Occipital lobe (tissue), 2 donors: ENCODE results near the gene MAD1L1. TPM values are rescaled to one million over a fixed set of nuclear protein-coding genes. Genes with fewer than 3 reads are reported as not detected.
"Not testable (repeated sequence)": the region's sequence is repeated elsewhere in the genome, so short reads cannot be mapped to it uniquely, and the experiment has no call there.

ENCODE experiments used
- DNase-seq: peaks from one replicate; lab custom pipeline; 2025; lab: John Stamatoyannopoulos, UW
- total RNA-seq: library from RNA; depleted of rRNA; stranded (reverse); fragments of >200 nt; gene quantifications from one replicate; pipeline ENCODE4 v1.2.3, GENCODE V29; 2014

Gene MAD1L1
- total RNA-seq, 1 donor from 2014 or later, result 24.2 TPM

DNA sequence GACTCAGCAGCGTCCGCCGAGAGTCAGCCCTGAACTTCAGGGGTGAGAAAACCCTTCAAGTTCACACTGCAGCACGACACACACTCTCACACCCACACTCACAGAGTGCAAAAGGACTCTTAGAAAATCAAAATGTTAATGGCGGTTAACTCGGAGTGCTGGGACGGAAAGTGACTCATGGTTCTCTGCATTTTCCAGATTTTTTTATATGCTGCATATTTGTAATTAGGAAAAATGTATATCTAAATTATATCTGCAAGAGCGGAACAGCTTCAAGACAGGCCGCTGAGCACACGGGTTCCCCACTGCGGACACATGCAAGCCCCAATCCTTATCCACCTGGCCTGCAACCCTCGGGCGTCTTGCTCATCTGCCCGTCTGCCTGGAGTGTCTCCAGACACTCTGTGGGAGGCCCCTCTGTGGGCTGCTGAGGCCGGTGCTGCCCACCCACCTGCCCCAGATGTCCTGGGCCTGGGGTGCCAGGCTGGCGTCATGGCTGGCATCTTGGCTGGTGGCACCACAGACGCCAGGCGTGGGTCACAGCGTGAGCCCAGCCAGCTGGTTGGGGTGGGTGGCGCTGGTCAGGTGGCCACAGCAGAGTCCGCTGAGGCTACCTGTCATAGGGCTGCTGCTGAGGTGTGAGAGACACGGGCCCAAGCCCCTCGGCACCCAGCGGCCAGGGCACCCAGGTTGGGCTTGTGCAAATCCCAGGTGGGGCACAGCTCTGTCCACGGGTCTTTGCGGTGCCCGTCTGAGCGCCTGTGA, 407.7 kb downstream of the MAD1L1 start:
- DNase-seq, result not testable (repeated sequence)

DNA sequence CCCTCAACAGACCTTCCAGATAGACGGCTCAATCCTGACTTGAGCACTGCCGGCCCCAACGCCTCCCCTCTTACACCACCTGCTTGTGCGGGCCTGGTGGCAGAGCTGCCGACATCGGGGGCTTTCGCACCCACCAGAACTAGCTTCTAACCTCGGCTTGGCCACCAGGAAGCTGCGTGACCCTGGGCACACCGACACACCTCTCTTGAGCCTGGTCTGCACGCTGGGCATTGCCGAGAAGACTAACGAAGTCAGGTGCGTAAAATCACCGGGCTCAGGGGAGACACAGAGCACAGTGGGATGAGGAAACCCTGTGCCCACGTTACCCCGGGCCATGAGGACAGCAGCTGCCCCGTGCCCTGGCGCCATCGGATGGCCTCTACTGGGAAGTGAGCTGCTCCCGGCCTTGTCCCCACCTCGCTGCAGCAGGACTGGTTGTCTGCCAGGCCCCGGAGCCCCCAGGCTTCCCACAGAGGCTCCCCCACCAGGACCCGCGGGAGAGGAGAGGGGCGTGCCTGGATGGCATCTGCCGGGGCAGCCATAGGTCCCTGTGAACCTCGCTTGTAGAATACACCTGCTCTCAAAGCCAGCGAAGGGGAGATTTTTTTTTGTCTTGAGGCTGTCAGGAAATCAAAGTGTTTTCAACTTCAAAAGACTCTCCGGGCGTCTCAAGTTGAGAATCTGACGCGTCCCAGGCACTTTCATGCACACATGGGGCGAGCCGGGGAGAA, 408.4 kb downstream of the MAD1L1 start:
- not testable (repeated sequence) for DNase-seq

DNA sequence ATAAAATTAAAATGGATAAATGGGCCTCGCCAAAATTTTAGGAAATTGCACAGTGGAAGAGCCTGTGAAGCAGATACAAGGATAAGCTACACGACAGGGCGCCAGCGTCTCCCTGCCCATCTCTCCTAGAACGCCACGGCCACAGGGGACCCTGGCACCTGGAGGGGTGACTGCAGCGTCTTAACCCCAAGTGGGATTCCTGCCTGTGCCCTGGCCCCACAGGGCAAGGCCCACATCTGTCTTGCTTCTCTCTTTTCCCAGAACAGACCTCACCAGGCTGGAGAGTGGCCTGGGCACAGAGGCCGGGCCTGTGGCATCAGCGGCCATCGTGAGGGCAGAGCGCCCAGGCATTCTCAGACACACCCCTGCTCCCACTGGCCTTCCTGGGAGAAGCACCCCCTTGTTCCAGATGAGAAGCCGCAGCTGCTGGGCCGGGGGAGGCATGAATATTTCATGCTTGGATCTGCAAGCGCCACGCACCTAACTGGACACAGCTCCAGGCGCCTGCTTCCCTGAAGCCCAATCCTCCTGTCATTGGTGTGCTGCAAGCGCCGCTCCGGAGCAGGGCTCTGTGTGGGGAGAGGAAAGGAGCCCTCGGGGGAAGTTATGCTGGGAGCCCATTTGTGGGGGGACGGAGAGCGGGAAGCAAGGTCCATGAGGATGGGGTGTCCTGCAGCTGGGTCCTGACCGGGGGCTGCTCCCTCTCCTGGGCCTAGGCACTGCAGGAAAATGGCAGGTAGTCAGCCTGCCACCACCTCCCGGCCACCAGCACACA, 409.2 kb downstream of the MAD1L1 start:
- DNase-seq, result no peak

GRCh38 chr7:1819259-1819841, 413.4 kb downstream of the MAD1L1 start:
- no peak for DNase-seq

- DNase-seq, result no peak
Observed at GRCh38 chr7:1818575-1819258, 414.0 kb downstream of the MAD1L1 start.

DNA sequence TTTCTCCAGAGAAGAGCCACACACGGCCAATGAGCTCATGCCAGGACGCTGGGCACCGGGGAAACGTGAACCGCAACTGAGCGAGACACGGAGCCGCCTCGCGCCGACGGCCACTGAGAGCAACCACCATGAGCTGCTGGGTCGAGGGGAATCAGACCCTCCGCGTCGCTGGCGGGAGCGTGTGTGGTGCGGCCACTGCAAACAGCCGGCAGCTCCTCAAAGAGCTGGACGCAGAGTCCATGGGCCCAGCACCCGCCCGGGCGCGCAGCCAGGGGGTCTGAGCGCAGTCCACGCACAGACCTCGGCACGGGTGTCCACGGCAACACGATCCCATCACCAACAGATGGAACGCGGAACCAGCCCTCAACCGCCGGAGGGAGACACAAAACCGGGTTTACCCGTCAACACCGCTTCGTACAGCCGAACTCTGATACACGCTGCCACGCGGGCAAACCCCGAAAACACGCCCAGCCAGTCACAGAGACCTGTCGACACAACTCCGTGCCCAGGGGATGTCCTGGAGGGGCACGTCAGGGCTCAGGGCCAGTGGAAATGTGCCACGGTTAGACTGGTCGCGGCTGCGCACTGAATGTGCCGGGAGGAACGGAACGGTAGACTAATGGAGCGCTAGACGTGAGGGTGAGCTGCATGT, 415.6 kb downstream of the MAD1L1 start:
- DNase-seq, result no peak

DNA sequence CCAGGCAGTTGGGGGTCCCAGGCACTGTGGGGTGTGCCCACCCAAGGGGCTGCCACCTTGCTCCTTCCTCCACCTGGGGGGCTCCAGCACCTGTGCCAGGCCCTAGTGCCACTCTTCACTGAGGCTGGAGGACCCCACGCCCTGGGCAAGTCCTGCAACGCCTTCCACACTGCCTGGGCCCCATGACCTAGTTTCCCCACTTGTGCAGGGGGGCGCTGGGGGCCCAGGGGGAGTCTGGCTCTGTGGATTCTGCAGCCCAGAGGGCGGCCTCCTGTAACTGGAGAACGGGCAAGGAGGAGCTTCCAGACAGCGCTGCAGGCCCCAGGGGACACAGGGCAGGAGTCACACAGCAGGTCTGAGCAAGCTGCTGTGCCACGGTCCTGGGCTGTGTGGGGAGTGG, 416.3 kb downstream of the MAD1L1 start:
- not testable (repeated sequence) for DNase-seq

DNA sequence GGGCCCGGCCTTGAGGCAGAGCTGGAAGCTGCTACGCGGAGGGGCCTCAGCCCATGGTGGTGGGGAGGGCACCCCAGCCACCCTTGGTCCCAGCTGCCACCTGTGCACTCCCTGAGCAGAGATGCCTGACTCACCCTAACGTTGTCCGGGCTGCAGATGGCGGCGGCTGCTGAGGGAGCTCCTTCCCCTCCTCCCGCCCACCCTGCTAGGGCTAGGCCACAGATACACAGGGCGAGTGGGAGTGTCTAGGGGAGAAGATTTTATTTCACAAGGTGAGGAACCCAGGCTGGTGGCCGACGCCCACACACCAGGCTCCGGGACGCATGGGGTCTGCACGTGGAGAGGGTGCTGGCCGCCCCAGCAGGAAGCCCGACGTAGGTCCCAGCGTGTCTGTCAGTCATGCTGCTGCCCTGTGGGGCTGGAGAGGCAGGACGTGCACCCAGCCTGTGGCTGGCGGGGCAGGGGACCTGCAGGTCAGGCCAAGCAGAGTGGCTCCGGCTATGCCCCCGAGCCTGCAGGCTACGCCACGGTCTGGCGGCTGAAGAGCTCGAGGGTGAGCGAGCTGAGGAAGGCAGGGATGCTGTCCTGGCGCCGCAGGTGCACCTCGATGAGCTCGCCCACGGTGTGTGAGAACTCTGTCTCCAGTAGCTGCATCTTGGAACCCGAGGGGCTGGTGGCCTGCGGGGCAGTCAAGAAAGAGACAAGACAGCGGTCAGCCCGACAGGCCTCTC, 417.0 kb downstream of the MAD1L1 start:
- not testable (repeated sequence) for DNase-seq

DNA sequence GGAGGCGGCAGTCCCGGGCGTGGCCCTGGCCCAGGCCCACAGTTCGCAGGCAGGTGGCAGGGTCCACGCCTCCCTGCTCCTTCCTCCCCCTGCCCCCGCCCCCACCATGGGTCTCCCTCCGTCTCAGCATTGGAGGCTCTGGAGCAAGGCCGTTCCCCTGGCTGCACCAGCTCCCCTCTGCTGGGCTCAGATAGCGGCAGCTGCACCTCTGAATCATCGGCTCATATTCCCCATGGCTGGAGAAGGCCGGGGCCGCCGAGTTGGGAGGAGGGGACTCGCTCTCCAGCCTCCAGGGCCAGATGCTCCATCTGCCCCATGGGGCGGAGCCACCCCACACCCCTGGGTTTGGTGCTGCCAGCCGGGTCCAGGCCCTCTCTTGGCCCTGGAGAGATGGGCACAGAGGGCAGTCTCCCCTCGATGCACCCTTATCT, 417.7 kb downstream of the MAD1L1 start:
- no peak for DNase-seq

DNA sequence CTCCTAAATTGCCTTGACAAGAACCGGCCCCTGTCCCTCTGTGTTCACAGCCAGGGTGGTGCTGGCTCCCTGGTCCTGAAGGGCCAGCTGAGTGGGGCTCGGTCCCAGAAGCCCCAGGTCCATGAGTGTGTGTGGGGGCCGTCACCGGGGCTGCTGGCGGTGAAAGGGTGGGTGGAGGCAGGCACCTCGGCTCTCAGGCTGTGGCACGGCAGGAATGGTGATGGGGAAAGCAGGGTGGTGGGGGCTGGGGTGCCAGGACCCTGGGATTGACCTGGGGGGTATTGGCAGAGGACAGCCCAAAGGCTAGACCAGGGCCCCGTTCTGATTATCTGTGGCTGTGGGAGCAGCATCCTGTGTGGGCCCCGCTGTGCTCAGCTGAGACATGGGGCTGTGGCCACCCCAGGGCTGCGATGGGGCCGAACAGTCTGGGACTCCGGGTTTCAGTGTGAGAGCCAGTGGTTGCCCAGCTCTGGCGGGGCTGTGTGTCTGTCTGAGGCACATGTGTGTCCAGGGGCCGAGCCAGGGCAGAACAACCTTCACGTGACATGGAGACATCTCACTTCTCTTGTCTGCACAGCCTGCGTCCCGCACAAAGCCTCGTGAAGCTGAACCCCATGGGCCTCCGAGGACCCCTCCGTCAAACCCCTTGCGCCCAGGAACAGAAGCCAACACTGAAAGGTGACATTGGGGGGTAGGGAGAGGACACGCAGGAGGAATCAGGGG, 418.5 kb downstream of the MAD1L1 start:
- DNase-seq, result no peak

DNA sequence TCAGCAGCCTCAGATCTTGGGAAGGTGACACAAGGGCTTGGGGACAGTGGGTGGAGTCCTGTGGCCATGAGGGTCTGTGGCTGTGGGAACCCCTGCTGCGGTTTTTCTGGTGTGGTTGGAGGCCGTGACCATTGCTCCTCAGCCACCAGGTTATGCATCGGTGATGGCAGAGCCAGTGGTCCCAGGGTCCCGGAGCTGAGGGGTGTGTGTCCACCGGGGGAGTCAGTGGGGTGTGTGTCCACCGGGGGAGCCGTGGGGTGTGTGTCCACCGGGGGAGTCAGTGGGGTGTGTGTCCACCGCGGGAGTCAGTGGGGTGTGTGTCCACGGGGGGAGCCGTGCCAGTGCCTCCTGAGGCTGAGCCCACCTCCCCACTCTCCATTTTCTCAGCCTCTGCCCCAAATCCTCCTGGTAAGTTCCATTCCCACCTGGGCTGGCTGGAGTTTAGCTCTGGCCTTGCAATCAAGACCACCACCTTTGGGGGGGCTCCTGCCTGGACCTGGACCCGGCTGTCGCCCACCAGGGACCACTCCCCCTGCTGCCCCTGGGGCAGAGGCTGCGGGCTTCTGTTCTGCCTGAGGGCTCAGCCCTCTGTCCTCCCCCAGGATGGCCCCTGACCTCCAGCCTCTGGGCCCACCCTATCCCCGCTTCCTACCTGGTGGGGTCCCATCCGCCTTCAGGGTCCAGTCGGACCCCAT, 419.2 kb downstream of the MAD1L1 start:
- DNase-seq, result no peak

DNA sequence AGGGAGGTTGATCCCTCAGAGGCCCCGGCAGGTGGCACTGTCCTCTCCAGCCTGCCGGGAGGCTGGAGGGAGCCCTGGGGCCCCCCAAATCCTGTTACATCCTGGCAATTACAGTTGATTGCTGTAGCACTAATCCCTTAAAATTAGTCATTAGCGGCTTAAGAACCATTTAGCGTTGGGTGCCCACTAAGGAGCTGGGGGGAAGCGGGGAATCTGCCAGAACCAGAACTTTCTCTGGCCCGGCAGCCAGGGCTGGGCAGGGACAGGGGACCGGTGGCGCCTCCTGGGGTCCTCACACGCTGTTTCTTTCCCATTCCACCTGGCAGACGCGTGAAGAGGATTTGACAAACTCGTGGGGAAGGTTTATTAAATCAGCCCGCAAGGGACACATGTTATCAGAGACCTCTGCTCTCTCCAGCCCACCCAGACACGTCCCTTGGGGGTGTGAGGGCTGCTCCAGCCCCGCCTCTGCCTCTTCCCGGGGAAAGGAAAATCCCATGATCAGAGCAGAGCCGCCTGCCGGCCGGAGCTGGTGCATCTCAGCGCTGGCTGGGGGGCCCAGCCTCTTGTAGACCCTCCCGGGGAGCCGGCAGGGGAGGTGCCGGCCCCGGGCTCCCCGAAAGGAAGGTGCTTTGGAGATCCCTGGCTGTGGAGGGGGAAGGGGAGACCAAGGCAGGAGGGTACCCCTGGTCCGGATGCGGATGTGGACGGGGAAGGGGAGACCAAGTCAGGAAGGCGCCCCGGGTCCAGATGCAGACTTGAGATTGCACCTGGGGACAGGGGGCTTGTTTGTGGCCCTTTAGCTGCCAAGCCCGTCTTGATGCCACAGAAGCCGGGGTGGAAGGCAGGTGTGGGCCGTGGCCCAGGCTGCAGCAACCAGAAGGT, 420.0 kb downstream of the MAD1L1 start:
- no peak for DNase-seq

DNA sequence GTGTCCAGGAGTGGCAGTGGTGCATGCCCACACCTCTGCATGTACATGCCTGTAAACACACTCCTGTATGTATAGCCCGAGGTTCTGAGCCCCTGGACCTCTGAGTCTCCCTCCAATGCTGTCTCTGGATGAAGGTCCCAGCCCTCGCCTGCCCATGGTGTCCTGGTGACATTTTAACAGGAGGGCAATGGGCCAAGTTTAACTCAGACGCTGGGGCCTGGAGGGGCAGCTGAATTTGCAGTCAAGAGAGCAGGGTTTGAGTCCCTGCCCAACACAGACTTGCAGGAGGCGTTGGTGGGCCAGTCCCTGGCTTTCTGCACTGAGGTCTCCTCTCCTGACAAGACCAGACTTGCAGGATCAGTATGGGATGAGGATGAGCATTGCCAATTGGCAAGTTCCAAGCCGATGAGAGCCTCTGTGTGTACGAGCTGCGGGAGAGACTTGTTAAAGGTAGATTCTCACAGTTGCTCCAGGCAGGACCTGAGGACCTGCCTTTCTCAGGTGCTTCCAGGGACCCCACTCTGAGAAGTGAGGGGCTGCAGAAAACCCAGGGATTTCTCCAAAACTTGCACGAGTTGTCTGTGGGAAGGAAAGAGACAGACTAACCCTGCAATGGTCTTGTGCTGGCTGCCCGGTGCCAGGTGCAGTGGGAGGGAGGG, 420.8 kb downstream of the MAD1L1 start:
- no peak for DNase-seq

DNA sequence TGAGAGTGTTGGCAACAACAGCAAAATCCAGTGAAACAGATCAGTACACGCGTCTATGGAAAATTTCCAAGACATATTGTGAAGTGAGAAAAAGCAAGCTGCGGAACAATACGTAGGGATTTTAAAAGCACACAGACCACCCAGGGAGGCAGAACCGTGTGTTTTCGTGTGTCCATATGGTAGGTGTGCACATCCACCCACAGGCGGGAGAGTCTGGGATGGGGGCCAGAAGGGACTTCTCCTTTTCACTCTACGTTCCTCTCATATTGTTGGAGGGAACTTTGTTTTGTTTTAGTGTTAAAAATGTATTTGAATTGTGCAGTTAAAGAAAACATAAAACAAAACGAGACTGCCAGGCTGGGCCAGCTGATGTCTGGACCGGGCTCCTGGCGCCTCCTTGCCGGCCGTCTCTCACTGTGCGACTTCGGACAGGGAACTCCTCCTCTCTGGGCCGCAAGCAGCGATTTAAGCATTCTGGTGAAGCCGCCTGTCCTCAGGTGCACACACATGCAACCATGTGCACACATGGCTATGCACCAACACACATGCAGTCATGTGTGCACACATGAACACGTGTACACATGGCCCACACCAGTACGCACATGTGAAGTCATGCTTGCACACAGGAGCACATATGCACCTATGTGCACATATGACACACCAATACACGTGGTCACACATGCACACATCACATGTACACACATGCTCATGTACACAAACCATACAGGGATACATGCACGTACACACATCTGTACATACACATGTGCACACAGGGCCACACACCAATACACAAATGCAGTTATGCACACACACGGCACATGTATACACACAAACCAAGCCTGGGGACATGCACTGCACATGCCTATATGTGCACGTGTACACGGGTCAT, 421.5 kb downstream of the MAD1L1 start:
- DNase-seq, result no peak

GRCh38 chr7:1810521-1810920, 422.2 kb downstream of the MAD1L1 start:
- DNase-seq, result no peak
